Loucy (cell line): ENCODE data around the gene SERPINA9.

ENCODE experiments used
- EZH2phosphoT487 ChIP-seq: fragments of 200-600 bp; IDR thresholded peaks from 2 replicates; pipeline ENCODE4 v1.6.1; 2018; ENCODE audit warnings: antibody characterized with exemption, mild to moderate bottlenecking, moderate library complexity, borderline replicate concordance
- TF ChIP-seq, protein P1 (sequence below): fragments of 200-600 bp; sonication (generic); conservative IDR thresholded peaks from 2 replicates; pipeline ENCODE4 v1.5.1; 2014; ENCODE audit warnings: mild to moderate bottlenecking, antibody characterized with exemption, low read length

GRCh38 chr14:94472842-94473241 is 3.2 kb downstream of the SERPINA9 start:
- TF ChIP-seq, protein P1, sequence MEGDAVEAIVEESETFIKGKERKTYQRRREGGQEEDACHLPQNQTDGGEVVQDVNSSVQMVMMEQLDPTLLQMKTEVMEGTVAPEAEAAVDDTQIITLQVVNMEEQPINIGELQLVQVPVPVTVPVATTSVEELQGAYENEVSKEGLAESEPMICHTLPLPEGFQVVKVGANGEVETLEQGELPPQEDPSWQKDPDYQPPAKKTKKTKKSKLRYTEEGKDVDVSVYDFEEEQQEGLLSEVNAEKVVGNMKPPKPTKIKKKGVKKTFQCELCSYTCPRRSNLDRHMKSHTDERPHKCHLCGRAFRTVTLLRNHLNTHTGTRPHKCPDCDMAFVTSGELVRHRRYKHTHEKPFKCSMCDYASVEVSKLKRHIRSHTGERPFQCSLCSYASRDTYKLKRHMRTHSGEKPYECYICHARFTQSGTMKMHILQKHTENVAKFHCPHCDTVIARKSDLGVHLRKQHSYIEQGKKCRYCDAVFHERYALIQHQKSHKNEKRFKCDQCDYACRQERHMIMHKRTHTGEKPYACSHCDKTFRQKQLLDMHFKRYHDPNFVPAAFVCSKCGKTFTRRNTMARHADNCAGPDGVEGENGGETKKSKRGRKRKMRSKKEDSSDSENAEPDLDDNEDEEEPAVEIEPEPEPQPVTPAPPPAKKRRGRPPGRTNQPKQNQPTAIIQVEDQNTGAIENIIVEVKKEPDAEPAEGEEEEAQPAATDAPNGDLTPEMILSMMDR = no peak
- TF ChIP-seq EZH2phosphoT487 = no peak
